ENCODE data around the gene RFFL. TPM values are rescaled to one million over a fixed set of nuclear protein-coding genes. Genes with fewer than 3 reads are reported as not detected.
"Not testable (repeated sequence)": the region's sequence is repeated elsewhere in the genome, so short reads cannot be mapped to it uniquely, and the experiment has no call there.

Gene RFFL
- total RNA-seq, 2 experiments from 2014 or later, result 47.7 to 52.2 TPM

GRCh38 chr17:35053204-35053603 lies 10.3 kb downstream of the RFFL start:
- Mint-ChIP-seq H3K4me1 (peaks cover 52% of the 10 kb centered on the region), H3K9me3 (ENCODE audit: low read depth) (no peaks in the 10 kb centered on the region), H3K36me3 (peaks cover 32% of the 10 kb centered on the region), H3K27me3 (no peaks in the 10 kb centered on the region), H3K27ac (peak overlapping the region; percentile 9), H3K4me3 (no peak overlapping the region)
- ATAC-seq (no peak), DNase-seq (no peak)
- CTCF ChIA-PET, result interaction anchor here (1.8 to 3.2 kb wide), 3 partner anchors 11 to 37 kb away, joined by 6 to 9 read pairs (median 6); partner anchors contain the start of gene RFFL

GRCh38 chr17:35052780-35053179 lies 10.7 kb downstream of the RFFL start:
- no peak overlapping the region for H3K4me3 Mint-ChIP-seq
- CTCF ChIA-PET, result interaction anchor here (1.8 to 3.2 kb wide), 3 partner anchors 11 to 37 kb away, joined by 6 to 9 read pairs (median 6); partner anchors contain the start of gene RFFL
- no peaks in the 10 kb centered on the region for H3K9me3 Mint-ChIP-seq (ENCODE audit: low read depth)
- peaks cover 52% of the 10 kb centered on the region for H3K4me1 Mint-ChIP-seq
- H3K27ac Mint-ChIP-seq, result no peak overlapping the region
- ATAC-seq, result no peak
- H3K36me3 Mint-ChIP-seq, result peaks cover 28% of the 10 kb centered on the region
- H3K27me3 Mint-ChIP-seq, result no peaks in the 10 kb centered on the region
- no peak for DNase-seq

- peaks cover 50% of the 10 kb centered on the region for H3K4me1 Mint-ChIP-seq
Observed at GRCh38 chr17:35052241-35052610, 11.3 kb downstream of the RFFL start.

GRCh38 chr17:35051579-35052240 lies 11.8 kb downstream of the RFFL start:
- ATAC-seq (peak; percentile 25), DNase-seq (no peak)
- Mint-ChIP-seq H3K4me3 (peak overlapping the region; percentile 70), H3K36me3 (peaks cover 23% of the 10 kb centered on the region), H3K27me3 (no peaks in the 10 kb centered on the region), H3K27ac (peak overlapping the region; percentile 99), H3K4me1 (peaks cover 55% of the 10 kb centered on the region), H3K9me3 (ENCODE audit: low read depth) (no peaks in the 10 kb centered on the region)
- CTCF ChIA-PET, result interaction anchor here (0.6 to 1.6 kb wide), 4 partner anchors 12 to 55 kb away, joined by 3 to 4 read pairs (median 3); no protein-coding TSS in a partner anchor

More at GRCh38 chr17:35052241-35052610, 11.3 kb downstream of the RFFL start:
- Mint-ChIP-seq H3K36me3 (peaks cover 23% of the 10 kb centered on the region), H3K27ac (peak overlapping the region; percentile 99), H3K27me3 (no peaks in the 10 kb centered on the region), H3K4me3 (peak overlapping the region; percentile 70), H3K9me3 (ENCODE audit: low read depth) (no peaks in the 10 kb centered on the region)
- no peak for ATAC-seq
- DNase-seq, result no peak
- CTCF ChIA-PET, result interaction anchor here (1.6 to 2.3 kb wide), 3 partner anchors 12 to 37 kb away, joined by 4 to 6 read pairs (median 6); partner anchors contain the start of gene RFFL

GRCh38 chr17:35051183-35051578 lies 12.3 kb downstream of the RFFL start:
- CTCF ChIA-PET, result interaction anchor here (0.6 to 1.6 kb wide), 4 partner anchors 13 to 54 kb away, joined by 3 to 4 read pairs (median 3); no protein-coding TSS in a partner anchor
- Mint-ChIP-seq H3K27me3 (no peaks in the 10 kb centered on the region), H3K9me3 (ENCODE audit: low read depth) (no peaks in the 10 kb centered on the region), H3K4me3 (peak overlapping the region; percentile 70), H3K36me3 (peaks cover 21% of the 10 kb centered on the region), H3K27ac (peak overlapping the region; percentile 99), H3K4me1 (peaks cover 58% of the 10 kb centered on the region)
- DNase-seq, result peak; percentile 66
- ATAC-seq, result peak; percentile 74

DNA sequence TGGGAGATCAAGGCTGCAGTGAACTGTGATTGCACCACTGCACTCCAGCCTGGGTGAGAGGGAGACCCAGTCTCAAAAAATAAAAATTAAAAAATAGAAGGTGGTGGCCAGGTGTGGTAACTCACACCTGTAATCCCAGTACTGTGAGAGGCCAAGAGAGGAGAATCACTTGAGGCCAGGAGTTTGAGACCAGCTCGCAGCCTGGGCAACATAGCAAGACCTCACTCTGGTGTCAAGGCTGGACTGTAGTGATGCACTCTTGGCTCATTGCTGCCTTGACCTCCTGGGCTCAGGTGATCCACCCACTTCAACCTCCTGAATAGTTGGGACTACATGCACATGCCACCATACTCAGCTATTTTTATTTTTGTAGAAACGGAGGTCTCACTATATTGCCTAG lies 13.3 kb downstream of the RFFL start:
- Mint-ChIP-seq H3K4me1 (peaks cover 67% of the 10 kb centered on the region), H3K27me3 (no peaks in the 10 kb centered on the region), H3K36me3 (peaks cover 18% of the 10 kb centered on the region), H3K27ac (peak overlapping the region; percentile 55), H3K4me3 (no peak overlapping the region), H3K9me3 (ENCODE audit: low read depth) (no peaks in the 10 kb centered on the region)
- ATAC-seq (no peak), DNase-seq (no peak)
- CTCF ChIA-PET, result interaction anchor here (0.9 to 1.5 kb wide), 3 partner anchors 13 to 40 kb away, joined by 3 read pairs; no protein-coding TSS in a partner anchor

DNA sequence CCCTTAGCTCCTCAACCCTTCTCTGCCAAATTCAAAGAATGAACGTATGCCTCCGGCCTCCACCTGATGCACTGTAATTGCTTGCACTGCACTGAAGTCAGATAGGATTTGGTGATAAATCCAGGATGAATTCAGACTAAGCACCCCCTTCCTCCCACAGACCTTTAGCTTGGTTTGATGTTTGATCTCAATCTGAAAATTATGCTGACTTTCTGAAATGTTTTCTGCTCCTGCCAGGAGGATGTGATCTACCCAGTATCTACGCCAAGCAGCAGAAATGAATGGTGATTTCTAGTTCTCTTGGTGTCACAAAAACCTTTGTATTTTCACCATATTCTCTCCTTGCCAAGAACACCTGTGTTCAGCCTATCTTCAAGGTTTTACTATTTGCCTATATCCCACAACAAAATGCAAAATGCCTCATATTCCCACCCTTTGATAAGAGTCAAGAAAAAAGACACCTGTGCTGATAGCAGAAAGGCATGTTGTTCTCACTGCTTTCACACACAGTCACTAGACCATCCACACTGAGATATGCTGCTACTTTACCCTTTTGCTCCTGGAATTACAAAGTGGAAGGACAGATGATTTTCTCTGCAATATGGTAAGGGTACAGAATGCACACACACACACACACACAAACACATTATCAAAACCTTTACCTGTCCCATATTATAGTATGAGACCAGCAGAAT lies 14.7 kb downstream of the RFFL start:
- DNase-seq (no peak), ATAC-seq (no peak)
- Mint-ChIP-seq H3K36me3 (peaks cover 13% of the 10 kb centered on the region), H3K4me1 (peaks cover 71% of the 10 kb centered on the region), H3K4me3 (no peak overlapping the region), H3K27ac (peak overlapping the region; percentile 40), H3K27me3 (no peaks in the 10 kb centered on the region), H3K9me3 (ENCODE audit: low read depth) (no peaks in the 10 kb centered on the region)
- CTCF ChIA-PET, result interaction anchor here (1.3 kb wide), 1 partner anchor 41 kb away, joined by 3 read pairs; no protein-coding TSS in a partner anchor

DNA sequence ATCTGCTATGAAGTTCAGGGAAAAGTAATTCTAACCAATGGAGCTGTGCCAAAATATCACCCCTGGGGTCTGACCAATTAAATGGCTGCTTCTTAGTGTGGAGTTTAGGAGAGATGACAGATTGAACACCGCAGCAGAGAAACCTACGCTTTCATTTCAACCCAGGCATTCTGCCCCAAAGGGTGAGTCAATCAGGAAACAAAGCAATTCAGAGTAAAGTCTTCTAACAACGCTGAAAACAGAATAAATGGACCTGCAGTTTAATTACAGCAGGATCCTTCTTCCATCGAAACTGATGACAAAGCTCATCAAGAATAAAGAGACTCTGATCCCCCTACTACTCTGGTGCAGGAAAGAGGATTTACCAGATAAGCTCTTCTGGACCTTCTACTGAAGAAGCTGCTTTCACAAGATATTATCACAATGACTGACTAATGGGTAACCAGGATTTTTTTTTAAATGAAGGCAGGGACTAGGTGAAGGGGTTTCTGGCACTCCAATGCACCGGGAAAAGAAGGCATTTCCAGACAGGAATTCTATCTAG lies 16.7 kb downstream of the RFFL start:
- DNase-seq (peak; percentile 86), ATAC-seq (peak; percentile 96)
- Mint-ChIP-seq H3K27ac (peak overlapping the region; percentile 98), H3K4me3 (peak overlapping the region; percentile 83), H3K4me1 (peaks cover 60% of the 10 kb centered on the region), H3K36me3 (peaks cover 13% of the 10 kb centered on the region), H3K27me3 (no peaks in the 10 kb centered on the region), H3K9me3 (ENCODE audit: low read depth) (no peaks in the 10 kb centered on the region)
- CTCF ChIA-PET, result interaction anchor here (0.9 to 2.7 kb wide), 12 partner anchors 11 to 72 kb away, joined by 3 to 13 read pairs (median 5); partner anchors contain the start of genes RAD51D and RFFL

- H3K9me3 Mint-ChIP-seq (ENCODE audit: low read depth), result no peaks in the 10 kb centered on the region
- peak overlapping the region; percentile 98 for H3K27ac Mint-ChIP-seq
- H3K4me1 Mint-ChIP-seq, result peaks cover 54% of the 10 kb centered on the region
- H3K27me3 Mint-ChIP-seq, result no peaks in the 10 kb centered on the region
- CTCF ChIA-PET, result interaction anchor here (0.9 to 2.7 kb wide), 9 partner anchors 10 to 64 kb away, joined by 3 to 13 read pairs (median 5); partner anchors contain the start of gene RFFL
- ATAC-seq (peak; percentile 1), DNase-seq (no peak)
- peak overlapping the region; percentile 83 for H3K4me3 Mint-ChIP-seq
- H3K36me3 Mint-ChIP-seq, result peaks cover 17% of the 10 kb centered on the region
Observed at GRCh38 chr17:35046245-35046644, 17.3 kb downstream of the RFFL start.

- DNase-seq; H3K27me3 Mint-ChIP-seq; ATAC-seq; H3K9me3 Mint-ChIP-seq (ENCODE audit: low read depth): not testable (repeated sequence)
- Mint-ChIP-seq H3K36me3 (peaks cover 21% of the 10 kb centered on the region), H3K4me3 (peak overlapping the region; percentile 83), H3K27ac (peak overlapping the region; percentile 98), H3K4me1 (peaks cover 50% of the 10 kb centered on the region)
- CTCF ChIA-PET, result interaction anchor here (1.2 to 2.7 kb wide), 2 partner anchors 23 to 44 kb away, joined by 6 to 13 read pairs; no protein-coding TSS in a partner anchor
Observed at GRCh38 chr17:35045458-35045979, 18.0 kb downstream of the RFFL start.

- H3K27me3 Mint-ChIP-seq, result no peaks in the 10 kb centered on the region
- no peak overlapping the region for H3K4me3 Mint-ChIP-seq
- peaks cover 46% of the 10 kb centered on the region for H3K4me1 Mint-ChIP-seq
- ATAC-seq (no peak), DNase-seq (no peak)
- no peak overlapping the region for H3K27ac Mint-ChIP-seq
- CTCF ChIA-PET, result interaction anchor here (1.1 kb wide), 1 partner anchor 46 kb away, joined by 4 read pairs; no protein-coding TSS in a partner anchor
- no peaks in the 10 kb centered on the region for H3K9me3 Mint-ChIP-seq (ENCODE audit: low read depth)
- H3K36me3 Mint-ChIP-seq, result peaks cover 23% of the 10 kb centered on the region
Observed at GRCh38 chr17:35044181-35044580, 19.3 kb downstream of the RFFL start.

DNA sequence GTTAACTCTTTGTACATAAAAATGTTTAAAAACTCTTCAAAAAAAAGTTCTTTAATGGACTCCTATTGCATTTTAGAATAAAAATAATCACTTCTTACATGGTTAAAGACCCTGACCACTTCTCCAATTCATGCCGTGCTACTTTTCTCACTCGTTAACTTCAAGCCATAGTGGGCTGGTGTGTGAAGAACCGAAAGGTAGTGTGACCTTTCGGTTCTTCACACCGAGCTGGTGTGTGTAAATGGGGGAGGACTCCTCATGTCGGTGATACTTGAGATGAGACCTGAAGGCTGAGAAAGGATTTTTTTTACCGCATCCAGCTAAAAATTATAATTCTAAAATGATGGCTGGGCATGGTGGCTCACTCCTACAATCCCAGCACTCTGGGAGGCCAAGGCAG lies 22.1 kb downstream of the RFFL start:
- Mint-ChIP-seq H3K9me3 (ENCODE audit: low read depth) (no peaks in the 10 kb centered on the region), H3K27me3 (no peaks in the 10 kb centered on the region), H3K36me3 (peaks cover 17% of the 10 kb centered on the region), H3K4me3 (no peak overlapping the region), H3K27ac (no peak overlapping the region), H3K4me1 (peaks cover 29% of the 10 kb centered on the region)
- CTCF ChIA-PET, result interaction anchor here (1.0 to 1.1 kb wide), 2 partner anchors 9 to 43 kb away, joined by 3 read pairs; no protein-coding TSS in a partner anchor
- ATAC-seq, result no peak
- no peak for DNase-seq

DNA sequence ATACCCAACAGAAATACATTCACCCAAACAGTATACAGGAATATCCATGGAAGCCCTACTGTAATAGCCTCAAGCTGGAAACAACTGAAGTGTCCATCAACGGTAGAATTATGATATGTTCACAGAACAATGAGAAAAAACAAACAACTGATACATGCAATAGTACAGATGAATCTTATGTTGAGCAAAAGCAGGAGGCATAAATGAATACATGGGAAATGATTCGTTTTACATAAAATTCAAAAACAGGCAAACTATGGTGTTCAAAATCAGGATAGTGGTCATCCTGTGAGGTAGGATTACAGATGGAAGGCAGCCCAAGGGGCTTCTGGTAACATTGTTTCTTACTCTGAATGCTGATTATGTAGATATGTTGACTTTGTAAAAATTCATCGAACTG lies 25.1 kb downstream of the RFFL start:
- DNase-seq, result no peak
- Mint-ChIP-seq H3K36me3 (peaks cover 15% of the 10 kb centered on the region), H3K4me3 (no peak overlapping the region), H3K4me1 (peaks cover 7% of the 10 kb centered on the region), H3K27me3 (no peaks in the 10 kb centered on the region), H3K9me3 (ENCODE audit: low read depth) (no peaks in the 10 kb centered on the region), H3K27ac (no peak overlapping the region)
- ATAC-seq, result no peak
- CTCF ChIA-PET, result no interaction called here

All from activated CD8-positive, alpha-beta memory T cell treated with anti-CD3 and anti-CD28 coated beads, Interleukin-2, amount 10 ng/mL, durations not matched to agents 7 days and 5 days (primary cell).